Renal pelvis (tissue), 4 donors: Measurements from ENCODE around the gene LYZ. TPM values are rescaled to one million over a fixed set of nuclear protein-coding genes. Genes with fewer than 3 reads are reported as not detected.

Experiments used
- DNase-seq: peaks from one replicate; pipeline ENCODE4 v3.0.0-alpha.2; 2013
- polyA plus RNA-seq, 3 donors: library from polyadenylated mRNA; unstranded; fragments of 120-200 nt; gene quantifications; one replicate each; pipeline ENCODE4 v1.2.1, GENCODE V29; 2013; ENCODE audit not compliant: insufficient read length in 3 of 3

The LYZ gene
- polyA plus RNA-seq, 3 donors, result 21.5 to 33.3 (median 27.1) TPM

DNA sequence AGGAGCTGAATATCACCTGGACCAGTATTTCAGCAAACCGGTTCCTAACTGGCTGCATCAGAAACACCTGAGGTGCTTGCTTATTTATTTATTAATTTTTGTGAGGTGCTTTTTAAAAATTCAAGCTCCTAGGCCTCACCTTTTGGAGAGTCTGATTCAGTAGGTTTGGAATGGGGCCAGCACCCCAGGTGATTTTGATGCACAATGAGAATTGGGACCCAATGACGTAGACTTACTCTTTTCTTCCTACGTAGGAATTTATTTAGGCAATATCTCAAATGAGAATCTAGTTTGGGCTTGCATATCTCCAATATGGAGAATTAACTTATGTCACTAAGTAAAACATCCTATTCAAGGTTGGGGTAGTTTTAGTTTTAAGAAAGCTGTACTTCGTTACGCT lies 18.6 kb downstream of the LYZ start:
- no peak for DNase-seq

- DNase-seq, result no peak
Measured at GRCh38 chr12:69368171-69368570, 20.0 kb downstream of the LYZ start.

DNA sequence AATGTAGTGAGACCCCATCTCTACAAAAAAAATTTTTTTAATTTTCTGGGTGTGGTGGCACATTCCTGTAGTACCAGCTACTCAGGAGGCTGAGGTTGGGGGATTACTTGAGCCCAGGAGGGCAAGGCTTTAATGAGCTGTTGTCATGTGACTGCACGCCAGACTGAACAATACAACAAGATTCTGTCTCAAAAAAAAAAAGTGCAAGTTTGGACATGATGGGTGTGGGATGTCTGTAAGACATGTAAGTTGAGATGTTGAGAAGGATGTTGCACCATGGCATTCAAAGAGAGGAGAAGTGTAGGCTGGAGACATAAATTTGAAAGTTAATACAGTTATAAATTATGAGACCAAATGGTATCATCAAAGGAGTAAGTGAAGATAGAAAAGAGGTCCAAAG lies 34.9 kb downstream of the LYZ start:
- no peak for DNase-seq

DNA sequence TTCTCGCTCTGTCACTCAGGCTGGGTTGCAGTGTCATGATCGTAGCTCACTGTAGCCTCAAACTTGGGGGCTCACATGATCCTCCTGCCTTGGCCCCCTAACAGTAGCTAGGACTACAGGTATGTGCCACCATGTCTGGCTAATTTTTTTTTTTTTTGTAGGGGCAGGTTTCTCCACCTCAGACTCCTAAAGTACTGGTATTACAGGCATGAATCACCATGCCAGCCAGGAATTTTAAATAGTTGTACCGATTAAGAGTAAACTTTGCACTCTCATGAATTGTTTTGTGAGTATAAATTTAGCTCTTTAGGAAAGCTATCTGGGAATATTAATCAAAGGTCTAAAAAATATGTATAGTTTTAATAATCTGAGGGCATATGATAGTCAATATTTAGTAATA lies 36.9 kb downstream of the LYZ start:
- no peak for DNase-seq

- DNase-seq, result no peak
Measured at GRCh38 chr12:69386921-69387320, 38.7 kb downstream of the LYZ start.

DNA sequence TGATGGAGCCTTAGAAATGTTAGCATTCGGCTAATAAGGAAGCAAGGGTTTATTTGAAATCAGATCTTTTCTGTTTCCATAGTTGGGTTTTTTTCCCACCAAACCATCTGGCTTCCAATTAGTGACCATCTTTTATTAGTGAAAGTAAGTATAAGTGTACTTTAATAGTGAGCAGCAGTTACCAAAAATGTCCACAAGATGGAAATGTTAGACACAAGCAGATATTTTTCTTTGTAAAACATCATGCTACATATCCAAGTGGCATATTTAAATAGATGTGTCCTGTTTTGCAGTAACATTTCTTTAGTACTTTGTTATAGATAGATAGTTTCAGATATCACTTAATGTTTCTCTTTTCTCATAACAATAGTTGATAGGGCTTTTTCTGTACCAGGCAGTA lies 40.2 kb downstream of the LYZ start:
- DNase-seq, result peak; percentile 39

DNA sequence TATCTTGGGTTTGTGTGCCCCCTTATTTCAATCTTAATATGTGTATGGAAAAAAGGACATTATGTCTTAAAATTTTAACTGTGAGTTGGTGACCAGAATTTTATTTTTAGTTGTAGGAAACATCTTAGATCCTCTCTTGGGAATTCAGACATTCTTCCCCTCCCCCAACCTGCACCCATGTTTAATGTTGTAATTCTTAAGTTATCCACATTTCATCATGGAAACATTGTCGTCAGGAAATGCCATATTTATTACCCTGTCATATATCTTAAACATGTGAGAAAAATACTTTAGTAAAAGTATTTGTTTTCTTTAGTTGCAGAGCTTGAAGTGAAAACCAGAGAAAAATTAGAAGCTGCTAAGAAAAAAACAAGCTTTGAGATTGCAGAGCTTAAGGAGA lies 41.6 kb downstream of the LYZ start:
- DNase-seq, result no peak

DNA sequence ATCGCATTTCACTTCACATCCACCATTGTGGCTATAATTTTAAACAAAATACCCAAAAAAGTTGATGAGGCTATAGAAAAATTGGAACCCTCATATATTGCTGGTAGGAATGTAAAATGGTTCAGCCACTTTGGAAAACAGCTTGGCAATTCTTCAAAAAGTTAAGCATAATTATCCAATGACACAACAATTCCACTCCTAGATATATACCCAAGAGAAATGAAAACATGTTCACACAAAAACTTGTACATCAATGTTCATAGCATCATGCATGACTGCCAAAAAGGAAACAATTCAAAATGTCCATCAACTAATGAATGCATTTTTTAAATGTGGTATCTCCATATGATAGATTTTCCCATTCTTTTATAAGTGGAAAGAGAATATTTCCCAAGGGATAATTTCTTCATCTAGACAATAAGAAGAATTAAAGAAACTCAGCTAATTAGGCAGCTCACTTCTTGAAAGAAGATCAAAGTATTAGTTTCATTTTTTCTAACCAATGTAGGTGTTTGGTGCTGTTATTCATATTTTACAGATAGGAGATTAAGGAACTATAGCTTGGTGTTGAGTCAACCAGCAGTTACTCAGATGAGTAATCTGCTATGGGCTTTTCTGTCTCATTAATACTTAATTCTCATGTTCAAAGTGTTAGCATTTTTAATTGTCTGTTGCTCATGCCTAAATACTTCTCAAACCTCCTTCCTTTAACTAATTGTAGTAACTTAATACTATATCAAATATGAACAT lies 44.2 kb downstream of the LYZ start:
- no peak for DNase-seq

- no peak for DNase-seq
Measured at GRCh38 chr12:69396041-69396440, 47.9 kb downstream of the LYZ start.

DNA sequence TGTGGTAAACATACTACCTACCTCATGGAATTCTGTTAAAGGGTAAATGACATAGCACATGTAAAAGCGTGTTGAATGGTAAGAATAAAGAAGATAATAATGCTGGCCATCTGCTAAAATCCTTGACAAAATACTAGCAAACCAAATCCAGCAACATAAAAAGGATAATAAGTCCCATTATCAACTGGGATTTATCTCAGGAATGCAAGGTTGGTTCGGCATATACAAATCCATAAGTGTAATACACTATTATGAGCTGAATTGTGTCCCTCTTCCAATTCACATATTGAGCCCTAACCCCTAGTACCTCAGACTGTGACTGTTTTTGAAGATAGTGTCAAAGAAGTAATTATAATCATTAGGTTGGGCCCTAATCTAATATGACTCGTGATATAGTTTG lies 48.8 kb downstream of the LYZ start:
- no peak for DNase-seq

GRCh38 chr12:69397978-69398377 lies 49.8 kb downstream of the LYZ start:
- DNase-seq, result no peak

DNA sequence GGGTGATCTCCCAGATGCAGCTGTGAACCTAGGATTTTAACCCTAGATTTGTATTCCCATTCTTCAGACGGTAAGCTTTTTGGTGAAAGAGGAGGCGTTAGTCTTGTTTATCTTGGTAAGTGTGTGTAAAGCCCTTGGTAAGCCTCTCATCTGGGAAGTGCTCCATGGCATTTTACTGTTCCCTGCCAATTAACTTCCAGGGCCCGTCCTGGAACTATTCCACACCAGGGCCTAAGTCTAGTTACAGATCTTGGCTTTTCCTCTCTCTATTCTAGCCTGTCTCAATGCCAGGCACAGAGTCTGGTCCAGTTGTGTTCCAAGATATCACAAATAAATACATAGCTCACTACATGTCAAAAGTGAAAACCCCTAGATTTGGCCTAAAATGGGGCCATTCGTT lies 53.8 kb downstream of the LYZ start:
- DNase-seq, result no peak

Other genes with a start within 250 kb of the LYZ start
- 100 to 1,000 TPM in 2 of 3 donors, 10 to 100 TPM in 1; 97.5 to 122 (median 118) TPM for gene CPSF6, start 108.8 kb upstream of the LYZ start, polyA plus RNA-seq
- gene YEATS4, start 11.4 kb downstream of the LYZ start, polyA plus RNA-seq, result 10 to 100 TPM; 25.5 to 28.3 (median 28.3) TPM
- gene FRS2, start 122.0 kb downstream of the LYZ start, polyA plus RNA-seq, result 10 to 100 TPM; 37.1 to 42.4 (median 40.5) TPM
- 100 to 1,000 TPM; 251 to 277 (median 253) TPM for gene CCT2, start 237.1 kb downstream of the LYZ start, polyA plus RNA-seq